ENCODE data around the gene APOO. TPM values are rescaled to one million over a fixed set of nuclear protein-coding genes. Genes with fewer than 3 reads are reported as not detected.

The APOO gene
- total and polyA plus RNA-seq, 2 of the 4 experiments (the other 2 are of a cell fraction): 9.0 to 14.2 TPM

GRCh38 chrX:23902419-23902818 lies 5.3 kb downstream of the APOO start:
- no peak overlapping the region for H3K56ac ChIP-seq (ENCODE audit: extremely low read depth, insufficient read depth, low read length)
- no peak overlapping the region for H2BK15ac ChIP-seq (ENCODE audit: low read depth, low read length)
- dilution Hi-C loops (cut with HindIII; ENCODE audit: low sequenced_read_pairs, unreplicated experiment): no loop called here
- H3K23ac ChIP-seq (ENCODE audit: low read depth, low read length): no peak overlapping the region
- no TSS peak for BruUV-seq (replicated peaks)
- ChIA-PET CTCF (interaction anchor here (0.5 to 3.0 kb wide), 15 partner anchors 14 to 1917 kb away, joined by 3 to 34 read pairs (median 4); partner anchors contain the start of genes EIF2S3 and SAT1), POLR2A (ENCODE audit: unreplicated experiment) (interaction anchor here (0.6 to 1.4 kb wide), 4 partner anchors 119 to 160 kb away, joined by 3 to 5 read pairs (median 4); partner anchors contain the start of genes ACOT9 and SAT1)
- no peak overlapping the region for H2AK9ac ChIP-seq (replicated peaks; ENCODE audit: low read depth, low read length, poor library complexity)
- no peaks in the 10 kb centered on the region for H3K9me3 ChIP-seq (ENCODE audit: control insufficient read depth, insufficient read depth, low read length)
- no peak overlapping the region for H4K91ac ChIP-seq (ENCODE audit: insufficient read depth, low read depth, low read length)
- H3K27me3 ChIP-seq (ENCODE audit: control insufficient read depth, insufficient read depth, low read length): no peaks in the 10 kb centered on the region
- H2AFZ ChIP-seq (replicated peaks; ENCODE audit: low read length, poor library complexity): no peak overlapping the region
- WGBS, 2 experiments (ENCODE audit: extremely low coverage in 2 of 2, insufficient read length in 1 of 2): no CpG with 5 or more reads among the region's 2 CpGs
- no peak overlapping the region for H3K18ac ChIP-seq (ENCODE audit: low read depth, low read length)
- H2BK20ac ChIP-seq (ENCODE audit: low read depth, low read length): no peak overlapping the region
- H3K14ac ChIP-seq (replicated peaks; ENCODE audit: low read depth, low read length): no peak overlapping the region
- peak; percentile 73 for DNase-seq
- ATAC-seq (ENCODE audit: low read depth): peak; percentile 71
- H3K9me1 ChIP-seq (ENCODE audit: insufficient read depth, low read length): no peaks in the 10 kb centered on the region
- in situ Hi-C loops (cut with MboI; ENCODE audit: low sequenced_read_pairs): loop anchor here (5.0 to 10.0 kb wide), 3 partner anchors 118 to 205 kb away; partner anchors contain the start of genes ACOT9 and SAT1
- no peak overlapping the region for H3K9ac ChIP-seq (ENCODE audit: low read depth, low read length)
- no peak overlapping the region for H2BK5ac ChIP-seq (ENCODE audit: low read depth, low read length, poor library complexity, severe bottlenecking)
- no peak overlapping the region for H3K4ac ChIP-seq (ENCODE audit: low read depth, low read length)
- H3K4me3 ChIP-seq (ENCODE audit: insufficient read depth, low read depth, low read length): no peak overlapping the region
- H4K20me1 ChIP-seq (ENCODE audit: insufficient read depth, low read length): no peaks in the 10 kb centered on the region
- TF ChIP-seq USF2 (IDR thresholded peaks at IDR 0.05; ENCODE audit: low read depth, low read length): no peak
- TF ChIP-seq, protein P1, sequence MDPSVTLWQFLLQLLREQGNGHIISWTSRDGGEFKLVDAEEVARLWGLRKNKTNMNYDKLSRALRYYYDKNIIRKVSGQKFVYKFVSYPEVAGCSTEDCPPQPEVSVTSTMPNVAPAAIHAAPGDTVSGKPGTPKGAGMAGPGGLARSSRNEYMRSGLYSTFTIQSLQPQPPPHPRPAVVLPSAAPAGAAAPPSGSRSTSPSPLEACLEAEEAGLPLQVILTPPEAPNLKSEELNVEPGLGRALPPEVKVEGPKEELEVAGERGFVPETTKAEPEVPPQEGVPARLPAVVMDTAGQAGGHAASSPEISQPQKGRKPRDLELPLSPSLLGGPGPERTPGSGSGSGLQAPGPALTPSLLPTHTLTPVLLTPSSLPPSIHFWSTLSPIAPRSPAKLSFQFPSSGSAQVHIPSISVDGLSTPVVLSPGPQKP (IDR thresholded peaks at IDR 0.05; ENCODE audit: borderline replicate concordance, low read depth, low read length): no peak
- TF ChIP-seq MAZ (IDR thresholded peaks at IDR 0.05; ENCODE audit: borderline replicate concordance, low read depth, low read length): no peak
- TF ChIP-seq CEBPB (IDR thresholded peaks at IDR 0.05; ENCODE audit: low read depth, low read length): no peak
- TF ChIP-seq BHLHE40 (IDR thresholded peaks at IDR 0.05; ENCODE audit: low read depth, low read length): no peak
- TF ChIP-seq MXI1 (IDR thresholded peaks at IDR 0.05; ENCODE audit: borderline replicate concordance, low read depth, low read length): no peak
- TF ChIP-seq CHD1 (IDR thresholded peaks at IDR 0.05; ENCODE audit: low read depth, low read length): no peak
- TF ChIP-seq, protein P2, sequence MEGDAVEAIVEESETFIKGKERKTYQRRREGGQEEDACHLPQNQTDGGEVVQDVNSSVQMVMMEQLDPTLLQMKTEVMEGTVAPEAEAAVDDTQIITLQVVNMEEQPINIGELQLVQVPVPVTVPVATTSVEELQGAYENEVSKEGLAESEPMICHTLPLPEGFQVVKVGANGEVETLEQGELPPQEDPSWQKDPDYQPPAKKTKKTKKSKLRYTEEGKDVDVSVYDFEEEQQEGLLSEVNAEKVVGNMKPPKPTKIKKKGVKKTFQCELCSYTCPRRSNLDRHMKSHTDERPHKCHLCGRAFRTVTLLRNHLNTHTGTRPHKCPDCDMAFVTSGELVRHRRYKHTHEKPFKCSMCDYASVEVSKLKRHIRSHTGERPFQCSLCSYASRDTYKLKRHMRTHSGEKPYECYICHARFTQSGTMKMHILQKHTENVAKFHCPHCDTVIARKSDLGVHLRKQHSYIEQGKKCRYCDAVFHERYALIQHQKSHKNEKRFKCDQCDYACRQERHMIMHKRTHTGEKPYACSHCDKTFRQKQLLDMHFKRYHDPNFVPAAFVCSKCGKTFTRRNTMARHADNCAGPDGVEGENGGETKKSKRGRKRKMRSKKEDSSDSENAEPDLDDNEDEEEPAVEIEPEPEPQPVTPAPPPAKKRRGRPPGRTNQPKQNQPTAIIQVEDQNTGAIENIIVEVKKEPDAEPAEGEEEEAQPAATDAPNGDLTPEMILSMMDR (conservative IDR thresholded peaks at IDR 0.05; ENCODE audit: low read depth, low read length): peak; percentile 66
- no peak for TF ChIP-seq POLR2A (IDR thresholded peaks at IDR 0.05; ENCODE audit: low read depth, low read length)
- TF ChIP-seq FOS (IDR thresholded peaks at IDR 0.05; ENCODE audit: low read depth, low read length): no peak
- peak; percentile 79 for TF ChIP-seq RAD21 (IDR thresholded peaks at IDR 0.05; ENCODE audit: low read length)
- TF ChIP-seq SMC3 (IDR thresholded peaks at IDR 0.05; ENCODE audit: low read depth, low read length): peak; percentile 61
- no peak for TF ChIP-seq NFE2L2 (IDR thresholded peaks at IDR 0.05; ENCODE audit: low read depth, low read length)
- TF ChIP-seq RFX5 (IDR thresholded peaks at IDR 0.05; ENCODE audit: low read depth, low read length): no peak
- no peak overlapping the region for H2AK5ac ChIP-seq (ENCODE audit: low read depth, low read length)
- peak overlapping the region; percentile 75 for H3K4me2 ChIP-seq (ENCODE audit: low read depth, low read length)
- H3K4me1 ChIP-seq (ENCODE audit: control insufficient read depth, insufficient read depth, low read length): peaks cover 4% of the 10 kb centered on the region
- intact Hi-C loops (cut with micrococcal nuclease): loop anchor here (1.0 to 10.0 kb wide), 4 partner anchors 119 to 342 kb away; partner anchors contain the start of gene SAT1
- H4K5ac ChIP-seq (ENCODE audit: low read depth, low read length): no peak overlapping the region
- peaks cover 0 to 9% of the 10 kb centered on the region in 2 experiments; a peak in 2 of 4 replicates for H3K79me1 ChIP-seq (ENCODE audit: low read depth in 1 of 2, low read length in 2 of 2)
- H2BK120ac ChIP-seq (ENCODE audit: low read depth, low read length): no peak overlapping the region
- no peak overlapping the region for H3K27ac ChIP-seq (ENCODE audit: insufficient read depth, low read length)
- H4K8ac ChIP-seq (ENCODE audit: low read depth in 2 of 2, low read length in 2 of 2): no peak overlapping the region
- H3K36me3 ChIP-seq (ENCODE audit: control insufficient read depth, insufficient read depth, low read length): no peaks in the 10 kb centered on the region
